ENCODE data around the gene ANKRD29.
A peak's percentile ranks its signal among the peaks of the same experiment; 100 is the strongest.

The ANKRD29 gene

GRCh38 chr18:23591011-23591410 is 71.7 kb downstream of the ANKRD29 start:
- no peak for DNase-seq (ENCODE audit: low read depth)
- H3K4me3 ChIP-seq (ENCODE audit: low read depth, low read length) = no peak overlapping the region
- no peak for TF ChIP-seq CTCF (IDR thresholded peaks at IDR 0.05; ENCODE audit: control insufficient read depth, extremely low read depth, insufficient read depth)

DNA sequence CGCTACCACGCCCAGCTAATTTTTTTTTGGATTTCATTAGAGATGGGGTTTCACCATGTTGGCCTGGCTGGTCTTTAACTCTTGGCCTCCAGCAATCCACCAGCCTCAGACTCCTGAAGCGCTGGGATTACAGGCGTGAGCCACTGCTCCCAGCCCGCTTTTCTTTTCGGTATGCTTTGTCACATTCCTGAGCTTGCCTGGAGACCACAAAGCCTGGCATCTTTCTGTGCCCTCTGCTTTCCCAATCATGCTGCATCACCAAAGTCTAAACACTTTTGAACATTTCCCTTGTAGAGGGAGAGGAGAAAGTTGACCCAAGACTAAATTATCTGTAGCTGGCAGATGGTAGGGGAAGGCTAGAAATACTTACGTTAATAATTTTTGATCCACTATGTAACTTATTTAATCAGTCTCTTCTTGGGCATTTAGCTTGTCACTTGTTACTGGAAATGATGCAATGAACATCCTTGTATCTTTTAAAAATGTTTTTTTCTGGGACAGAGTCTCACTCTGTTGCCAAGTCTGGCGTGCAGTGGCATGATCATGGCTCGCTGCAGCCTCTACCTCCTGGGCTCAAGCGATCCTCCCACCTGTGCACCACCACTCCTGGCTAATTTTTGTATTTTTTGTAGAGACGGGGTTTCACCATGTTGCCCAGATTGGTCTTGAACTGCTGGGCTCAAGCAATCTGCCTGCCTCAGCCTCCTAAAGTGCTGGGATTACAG is 73.7 kb downstream of the ANKRD29 start:
- TF ChIP-seq CTCF (IDR thresholded peaks at IDR 0.05; ENCODE audit: control insufficient read depth, extremely low read depth, insufficient read depth) = no peak
- no peak overlapping the region for H3K4me3 ChIP-seq (ENCODE audit: low read depth, low read length)
- DNase-seq (ENCODE audit: low read depth) = no peak

DNA sequence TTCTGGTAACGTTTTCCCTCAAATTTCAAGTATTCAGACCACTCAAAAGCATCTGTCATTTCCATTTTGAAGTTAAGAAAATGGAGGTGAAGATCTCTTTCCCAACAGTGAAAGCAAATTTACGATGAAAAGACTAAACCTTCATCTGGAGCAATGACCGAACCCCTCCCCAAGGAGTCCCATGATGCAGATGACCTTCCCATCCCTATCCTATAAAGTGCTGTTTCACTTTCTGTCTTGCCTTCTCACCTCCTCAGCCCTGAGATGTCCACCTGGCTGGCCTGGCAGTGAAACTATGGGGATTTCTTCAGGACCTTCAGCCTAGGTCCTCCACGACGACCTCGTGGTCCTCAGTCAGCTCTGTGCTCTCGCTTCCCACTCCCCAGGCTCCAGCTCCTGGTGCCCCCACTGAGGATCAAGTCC is 75.5 kb downstream of the ANKRD29 start:
- no peak for DNase-seq (ENCODE audit: low read depth)
- H3K4me3 ChIP-seq (ENCODE audit: low read depth, low read length) = peak overlapping the region; percentile 13
- TF ChIP-seq CTCF (IDR thresholded peaks at IDR 0.05; ENCODE audit: control insufficient read depth, extremely low read depth, insufficient read depth) = no peak

- peak within 1 kb of the TSS; percentile 87 for H3K4me3 ChIP-seq (ENCODE audit: low read depth, low read length)
- peak; percentile 70 for DNase-seq (ENCODE audit: low read depth)
- peak; percentile 91 for TF ChIP-seq CTCF (IDR thresholded peaks at IDR 0.05; ENCODE audit: control insufficient read depth, extremely low read depth, insufficient read depth)
Observed at GRCh38 chr18:23586249-23587196, 76.2 kb downstream of the ANKRD29 start, which contains the start of gene NPC1. Gene NPC1, minus strand, starts transcription at chr18:23586506. Its CDS starts 163 bp downstream, at chr18:23586343.

DNA sequence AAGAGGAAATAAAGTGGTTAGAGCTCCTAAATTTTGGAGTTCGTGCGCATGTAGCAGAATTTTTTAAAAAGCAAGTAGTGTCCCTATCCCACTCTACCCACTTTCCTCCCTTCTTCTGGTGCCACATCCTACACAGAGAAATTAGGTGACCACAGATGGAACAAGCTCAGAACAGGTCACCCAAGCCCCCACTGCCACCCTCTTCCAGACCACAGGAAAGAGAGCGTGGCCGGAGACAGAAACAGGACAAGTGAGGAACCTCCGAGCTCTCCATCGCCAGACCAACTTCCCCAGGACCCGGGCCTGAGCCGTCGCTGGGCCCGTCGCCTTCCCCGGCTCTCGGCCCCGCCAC is 76.8 kb downstream of the ANKRD29 start:
- H3K4me3 ChIP-seq (ENCODE audit: low read depth, low read length) = peak overlapping the region; percentile 87
- no peak for DNase-seq (ENCODE audit: low read depth)
- TF ChIP-seq CTCF (IDR thresholded peaks at IDR 0.05; ENCODE audit: control insufficient read depth, extremely low read depth, insufficient read depth) = no peak

GRCh38 chr18:23585007-23585871 is 77.5 kb downstream of the ANKRD29 start:
- H3K4me3 ChIP-seq (ENCODE audit: low read depth, low read length) = peak overlapping the region; percentile 87
- DNase-seq (ENCODE audit: low read depth) = no peak
- no peak for TF ChIP-seq CTCF (IDR thresholded peaks at IDR 0.05; ENCODE audit: control insufficient read depth, extremely low read depth, insufficient read depth)
